Activated T-cell treated with anti-CD3 and anti-CD28 coated beads for 48 hours (primary cell): ENCODE data around the gene DYRK4.
"Not testable (repeated sequence)": the region's sequence is repeated elsewhere in the genome, so short reads cannot be mapped to it uniquely, and the experiment has no call there.

Experiments used
- DNase-seq: peaks from one replicate; pipeline ENCODE4 v3.0.0-alpha.2; 2020; ENCODE audit warnings: low read depth

DYRK4 gene, protein sequence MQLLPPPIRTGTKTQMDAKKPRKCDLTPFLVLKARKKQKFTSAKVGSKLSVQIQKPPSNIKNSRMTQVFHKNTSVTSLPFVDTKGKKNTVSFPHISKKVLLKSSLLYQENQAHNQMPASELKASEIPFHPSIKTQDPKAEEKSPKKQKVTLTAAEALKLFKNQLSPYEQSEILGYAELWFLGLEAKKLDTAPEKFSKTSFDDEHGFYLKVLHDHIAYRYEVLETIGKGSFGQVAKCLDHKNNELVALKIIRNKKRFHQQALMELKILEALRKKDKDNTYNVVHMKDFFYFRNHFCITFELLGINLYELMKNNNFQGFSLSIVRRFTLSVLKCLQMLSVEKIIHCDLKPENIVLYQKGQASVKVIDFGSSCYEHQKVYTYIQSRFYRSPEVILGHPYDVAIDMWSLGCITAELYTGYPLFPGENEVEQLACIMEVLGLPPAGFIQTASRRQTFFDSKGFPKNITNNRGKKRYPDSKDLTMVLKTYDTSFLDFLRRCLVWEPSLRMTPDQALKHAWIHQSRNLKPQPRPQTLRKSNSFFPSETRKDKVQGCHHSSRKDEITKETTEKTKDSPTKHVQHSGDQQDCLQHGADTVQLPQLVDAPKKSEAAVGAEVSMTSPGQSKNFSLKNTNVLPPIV

DNA sequence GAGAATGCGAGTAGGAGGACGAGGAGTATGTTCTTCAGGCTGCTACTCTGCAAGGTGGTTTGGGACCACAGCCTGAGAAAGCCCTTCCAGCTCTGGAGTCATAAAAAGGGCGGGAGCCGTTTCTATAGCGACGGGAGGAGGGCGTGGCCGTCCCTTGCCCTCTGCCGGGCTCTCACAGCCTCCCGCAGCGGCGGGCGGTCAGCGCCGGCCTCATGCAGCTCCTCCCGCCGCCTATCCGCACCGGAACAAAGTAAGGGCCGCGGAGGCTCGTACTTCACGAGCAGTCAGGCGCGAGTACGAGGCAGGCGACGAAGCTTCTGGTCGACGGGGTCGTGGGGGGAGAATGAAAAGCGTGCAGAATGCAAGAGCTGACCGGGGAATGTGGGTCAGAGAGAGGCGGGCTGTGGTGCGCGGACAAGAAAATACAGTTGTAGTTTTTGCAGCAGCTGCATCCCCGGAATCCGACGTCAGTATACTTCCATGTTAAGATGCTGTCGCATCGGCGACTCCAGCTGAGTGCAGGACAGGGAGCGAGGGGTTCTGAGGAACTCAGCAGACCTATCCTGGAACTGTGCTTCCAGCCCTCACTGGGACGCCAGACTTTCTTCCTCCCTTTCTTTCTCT, at the start of gene DYRK4:
TSS of gene DYRK4 (plus strand) at position 175 of the 624 bp plus-strand sequence. CDS start at position 213, 38 bp downstream.
- no peak for DNase-seq

DNA sequence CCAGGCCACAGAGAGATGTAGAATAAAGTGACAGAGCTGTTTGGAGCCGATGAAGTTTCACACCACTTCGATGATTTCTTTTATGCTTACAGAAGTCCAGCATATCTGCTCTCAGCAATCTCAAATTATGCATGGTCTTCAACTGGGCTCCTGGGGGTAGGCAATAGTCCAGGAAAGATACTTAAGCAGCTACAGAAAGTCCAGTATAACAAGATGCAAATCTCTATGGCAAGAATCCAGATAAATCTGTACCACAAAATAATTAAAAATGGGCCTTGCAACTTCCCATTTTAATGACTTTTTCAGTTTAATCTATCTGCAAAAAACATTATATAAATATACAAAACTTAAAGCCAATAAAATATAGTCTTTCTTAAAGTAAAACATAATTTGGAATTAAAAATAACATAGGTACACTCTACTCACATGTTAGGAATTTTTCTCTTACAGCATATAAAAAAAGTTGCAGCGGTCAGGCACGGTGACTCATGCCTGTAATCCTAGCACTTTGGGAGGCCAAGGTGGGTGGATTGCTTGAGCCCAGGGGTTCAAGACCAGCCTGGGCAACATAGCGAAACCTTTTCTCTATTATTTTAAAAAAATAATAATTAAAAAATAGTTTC, 43.8 kb upstream of the DYRK4 start:
- DNase-seq = no peak

DNA sequence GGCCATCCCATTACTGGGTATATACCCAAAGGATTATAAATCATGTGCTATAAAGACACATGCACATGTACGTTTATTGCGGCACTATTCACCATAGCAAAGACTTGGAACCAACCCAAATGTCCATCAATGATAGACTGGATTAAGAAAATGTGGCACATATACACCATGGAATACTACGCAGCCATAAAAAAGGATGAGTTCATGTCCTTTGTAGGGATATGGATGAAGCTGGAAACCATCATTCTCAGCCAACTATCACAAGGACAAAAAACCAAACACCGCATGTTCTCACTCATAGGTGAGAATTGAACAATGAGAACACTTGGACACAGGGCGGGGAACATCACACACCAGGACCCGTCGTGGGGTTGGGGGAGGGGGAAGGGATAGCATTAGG, 38.6 kb upstream of the DYRK4 start:
- DNase-seq = not testable (repeated sequence)

DNA sequence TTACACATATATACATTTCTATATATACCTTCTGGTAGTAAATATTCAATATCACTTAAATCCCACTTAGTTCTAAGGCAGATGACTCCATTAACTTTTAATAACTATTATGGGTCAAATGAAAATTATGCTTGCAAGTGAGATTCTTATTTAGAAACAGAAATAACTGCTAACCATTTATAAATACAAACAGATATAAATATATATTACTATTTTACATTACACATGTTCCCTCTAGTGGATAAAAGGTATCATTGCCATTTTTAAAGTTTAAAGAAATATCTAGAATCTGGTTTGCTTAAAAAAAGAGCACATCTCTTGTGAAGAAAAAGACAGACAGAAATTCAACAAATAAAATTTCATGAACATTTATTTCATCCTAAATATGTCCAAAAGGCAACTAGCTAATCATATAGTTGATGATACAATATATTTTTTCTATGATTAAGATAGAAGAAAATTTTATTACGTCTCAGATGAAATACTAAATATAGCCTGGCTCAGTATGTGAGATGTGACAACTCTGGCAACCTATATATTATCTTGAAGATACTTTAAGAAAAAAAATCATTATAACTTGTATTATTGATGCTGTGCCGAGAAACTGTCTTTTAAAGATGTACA, 35.0 kb upstream of the DYRK4 start:
- DNase-seq = no peak

DNA sequence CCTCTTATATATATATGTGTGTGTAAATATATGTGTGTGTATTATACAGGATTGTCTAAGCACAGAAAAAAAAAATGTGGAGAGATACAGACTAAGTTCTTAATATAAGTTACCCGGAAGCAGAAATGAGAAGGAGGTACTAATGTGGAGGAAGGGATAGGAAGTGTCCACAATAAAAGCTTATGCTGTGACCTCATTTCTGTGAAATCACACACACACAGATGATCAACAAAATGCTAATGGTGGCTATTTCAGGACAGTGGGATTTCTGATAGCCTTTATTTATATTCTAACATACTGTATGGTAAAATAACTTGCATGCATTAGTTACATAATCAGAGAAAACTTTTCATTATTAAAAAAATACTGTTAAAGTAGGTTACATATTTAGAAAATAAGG, 31.8 kb upstream of the DYRK4 start:
- no peak for DNase-seq

DNA sequence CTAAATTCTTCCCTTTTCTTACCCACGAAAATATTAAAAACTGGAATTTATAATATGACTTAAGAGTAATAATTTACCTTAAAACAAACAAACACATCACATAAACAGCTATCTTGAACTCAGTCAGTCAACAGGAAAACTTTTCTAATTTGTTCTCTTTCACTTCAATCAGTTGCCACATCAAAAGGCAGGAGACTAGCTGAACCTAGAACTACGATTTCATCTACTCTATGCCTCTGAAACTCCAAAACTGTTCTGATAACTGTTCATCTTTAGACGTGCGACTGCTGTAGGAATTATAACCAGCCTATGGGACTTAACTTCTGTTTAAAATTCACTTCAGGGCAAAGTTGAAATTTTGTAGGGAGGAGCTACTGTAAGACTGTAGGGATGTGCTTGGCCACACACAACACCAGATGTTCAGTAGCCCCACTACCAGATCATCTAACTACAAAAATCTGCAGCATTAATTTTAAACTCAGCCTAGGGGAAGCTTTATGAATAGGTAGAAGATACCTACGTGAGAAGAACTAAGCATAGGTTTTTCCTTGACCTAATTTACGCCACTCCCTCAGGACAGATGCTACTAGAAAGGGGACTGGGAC, 30.9 kb upstream of the DYRK4 start:
- DNase-seq = no peak

DNA sequence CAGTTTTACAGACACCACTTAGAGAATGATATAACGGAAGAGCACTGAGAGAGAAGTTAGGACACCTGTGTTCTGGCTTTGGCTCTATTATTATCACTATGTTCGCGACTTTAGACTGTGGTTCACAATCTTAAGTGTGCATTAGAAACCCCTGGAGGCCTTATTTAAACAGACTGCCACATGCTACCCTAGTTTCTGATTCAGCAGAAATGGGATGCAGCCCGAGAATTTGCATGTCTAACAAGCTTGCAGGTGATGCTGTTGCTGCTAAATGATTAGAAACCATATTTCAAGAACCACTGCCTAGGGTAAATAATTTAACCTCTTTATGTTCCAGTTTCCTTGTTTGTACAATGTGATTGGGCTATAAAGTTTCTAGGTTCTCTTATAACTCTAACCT, 26.9 kb upstream of the DYRK4 start:
- DNase-seq = no peak

DNA sequence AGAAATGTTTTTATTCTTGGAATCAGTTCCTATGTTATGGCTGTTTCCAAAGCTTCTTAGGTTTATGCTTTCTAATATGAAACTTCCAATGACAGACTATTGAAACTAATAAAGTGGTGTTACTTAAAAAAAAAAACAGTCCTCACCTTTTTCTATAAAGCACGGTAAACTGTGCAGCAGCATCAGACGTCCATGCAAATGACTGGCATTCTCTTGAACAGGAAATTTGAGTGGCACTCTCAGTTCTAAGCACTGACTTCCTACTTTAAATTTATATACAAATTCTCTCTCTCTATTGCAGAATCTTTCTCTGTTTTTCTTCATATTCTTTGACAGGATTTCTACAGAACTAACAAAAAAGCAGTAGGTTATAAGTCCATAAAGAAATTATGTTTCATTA, 26.1 kb upstream of the DYRK4 start:
- no peak for DNase-seq

DNA sequence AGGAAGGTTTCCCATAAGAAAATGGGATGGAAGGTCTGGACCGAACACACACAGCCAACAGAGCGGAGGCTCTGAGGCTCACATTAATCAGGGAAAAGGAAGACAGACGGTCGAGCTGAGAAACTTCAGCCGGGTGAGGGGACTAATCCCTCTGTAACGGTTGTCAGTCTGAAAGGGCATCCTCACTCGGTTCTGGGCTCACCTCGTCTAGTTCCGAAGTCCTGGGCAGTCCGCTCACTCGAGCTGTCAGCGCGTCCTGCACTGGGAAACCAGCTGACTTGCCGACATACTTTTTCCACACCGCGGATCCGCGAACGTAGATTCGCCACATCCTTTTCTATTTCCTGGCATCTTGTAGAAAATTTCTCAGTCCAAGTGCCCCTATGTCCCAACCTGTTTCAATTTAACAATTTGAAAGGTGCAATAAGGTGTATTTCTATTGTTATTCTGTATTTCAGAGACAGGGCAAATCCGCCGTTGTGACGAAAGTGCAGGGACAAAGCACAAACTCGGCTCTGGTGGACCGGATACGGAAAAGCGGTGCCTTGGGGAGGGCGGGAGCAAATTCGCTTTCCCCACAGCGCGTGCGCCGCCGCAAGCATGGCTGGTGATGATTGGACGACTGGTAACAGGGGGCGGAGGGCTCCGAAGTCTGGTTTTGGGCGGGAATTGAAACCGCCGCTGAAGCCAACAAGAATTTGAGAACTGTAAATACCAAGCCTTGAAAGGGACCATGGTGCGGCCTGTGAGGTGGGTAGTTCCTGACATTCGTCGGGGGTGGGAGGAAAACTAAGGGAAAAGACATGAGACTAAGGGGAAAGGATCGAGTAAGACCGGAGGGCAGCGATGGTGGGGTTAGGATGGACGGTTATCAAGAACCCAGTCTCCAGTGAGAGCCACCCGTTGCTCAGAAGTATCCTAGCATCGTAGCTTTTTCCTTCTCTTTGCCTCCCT, 23.5 kb upstream of the DYRK4 start, which contains the start of gene RAD51AP1:
TSS of gene RAD51AP1 (plus strand) at position 684 of the 954 bp plus-strand sequence. CDS start at position 734, 50 bp downstream.
- DNase-seq = peak; percentile 90

DNA sequence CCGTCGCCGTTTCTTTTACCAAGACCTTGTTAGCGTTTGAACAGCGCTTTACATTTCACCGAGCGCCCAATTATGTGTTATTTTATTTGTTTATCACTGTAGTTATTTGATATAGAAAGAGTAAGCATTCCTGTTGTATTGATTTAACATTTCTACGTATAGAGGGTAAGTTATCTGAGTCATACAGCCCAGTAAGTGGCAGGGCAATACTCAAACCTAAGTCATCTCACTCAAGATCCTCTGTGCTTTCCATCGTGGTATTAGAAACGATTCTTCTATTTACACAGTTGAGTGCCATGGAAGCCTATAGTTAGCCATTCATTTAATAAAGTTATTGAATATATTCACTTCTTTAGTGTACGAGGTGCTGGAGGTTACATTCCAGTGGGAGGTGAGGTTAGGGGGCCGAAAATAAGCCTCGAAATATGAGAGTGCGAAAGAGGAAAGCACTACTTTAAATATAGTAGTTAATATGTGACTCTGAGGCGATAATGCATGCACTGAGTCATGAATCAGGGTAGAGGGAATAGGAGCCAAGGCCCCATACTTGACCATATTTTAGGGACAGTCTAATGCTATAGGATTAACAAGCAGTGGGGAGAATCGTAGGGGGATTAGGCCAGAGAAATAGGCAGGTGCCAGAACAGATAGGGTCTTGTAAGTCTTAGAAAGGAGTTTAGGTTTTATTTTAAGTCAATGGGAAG, 22.7 kb upstream of the DYRK4 start:
- no peak for DNase-seq

DNA sequence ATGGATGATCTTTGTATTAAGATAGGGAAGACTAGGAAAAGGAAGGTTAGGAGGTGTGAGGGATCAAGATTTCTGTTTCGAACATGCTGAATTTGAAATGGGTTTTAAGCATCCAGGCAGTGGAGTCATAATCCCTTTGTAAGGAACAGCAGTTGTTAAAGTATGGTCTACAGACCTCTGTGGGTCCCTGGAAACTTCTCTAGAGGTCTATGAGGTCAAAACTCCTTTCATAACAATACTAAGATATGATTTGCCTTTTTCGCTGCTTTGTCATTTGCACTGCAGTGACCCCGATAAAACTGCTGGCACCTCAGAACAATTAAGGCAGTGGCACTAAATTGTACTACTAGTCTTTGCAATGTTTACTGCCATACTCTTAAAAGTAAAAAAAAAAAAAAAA, 21.8 kb upstream of the DYRK4 start:
- no peak for DNase-seq

DNA sequence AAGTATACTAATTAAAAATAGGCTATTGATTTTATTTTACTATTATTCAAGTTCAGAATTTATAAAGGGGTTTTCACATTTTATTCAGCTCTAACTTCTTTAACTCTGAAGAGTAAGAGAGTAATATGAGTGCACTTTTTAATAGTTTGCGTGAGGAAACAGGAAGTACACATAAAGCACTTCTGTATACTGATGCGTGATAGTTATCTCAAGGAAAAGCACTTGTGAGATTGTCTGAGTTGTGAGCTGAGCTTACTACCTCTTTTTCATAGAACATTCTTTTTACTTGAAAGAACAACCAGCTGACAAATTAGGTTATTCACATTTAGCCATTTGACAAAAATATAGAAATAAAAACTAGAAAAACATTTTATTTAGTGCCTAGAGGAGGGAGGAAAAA, 21.4 kb upstream of the DYRK4 start:
- DNase-seq = no peak

DNA sequence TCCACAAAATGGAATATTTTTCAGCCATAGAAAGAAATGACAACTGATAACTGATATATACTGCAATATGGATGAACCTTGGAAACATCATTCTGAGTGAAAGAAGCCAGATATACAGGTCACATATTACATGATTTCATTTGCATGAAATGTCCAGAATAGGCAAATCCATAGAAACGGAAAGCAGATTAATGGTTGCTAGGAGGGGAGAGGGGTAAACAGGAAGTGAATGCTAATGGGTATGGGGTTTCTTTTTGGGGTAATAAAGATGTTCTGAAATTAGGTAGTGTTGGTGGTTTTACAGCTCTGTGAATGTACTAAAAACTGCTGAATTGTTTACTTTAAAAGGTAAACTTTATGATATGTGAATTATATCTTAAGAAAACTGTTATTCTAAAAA, 16.8 kb upstream of the DYRK4 start:
- DNase-seq = no peak

DNA sequence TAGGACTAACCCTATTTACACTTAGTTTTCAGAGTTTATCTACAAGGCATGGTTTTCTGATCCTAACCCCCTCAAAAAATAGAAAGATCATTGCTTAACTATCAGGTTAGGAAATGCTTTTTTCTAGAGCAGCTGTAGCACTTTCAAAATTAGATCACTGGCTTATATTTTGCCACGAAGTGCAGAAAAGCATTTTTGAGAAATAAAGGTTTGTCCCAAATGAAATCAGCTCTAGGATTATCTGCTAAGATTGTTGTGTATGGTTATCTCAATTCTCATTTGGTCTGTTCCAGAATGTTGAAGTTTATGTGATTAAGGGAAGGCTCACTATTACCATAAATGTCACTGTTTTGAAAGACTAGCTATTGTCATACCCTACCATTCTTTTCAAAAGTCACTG, 9.8 kb upstream of the DYRK4 start:
- DNase-seq = no peak

DNA sequence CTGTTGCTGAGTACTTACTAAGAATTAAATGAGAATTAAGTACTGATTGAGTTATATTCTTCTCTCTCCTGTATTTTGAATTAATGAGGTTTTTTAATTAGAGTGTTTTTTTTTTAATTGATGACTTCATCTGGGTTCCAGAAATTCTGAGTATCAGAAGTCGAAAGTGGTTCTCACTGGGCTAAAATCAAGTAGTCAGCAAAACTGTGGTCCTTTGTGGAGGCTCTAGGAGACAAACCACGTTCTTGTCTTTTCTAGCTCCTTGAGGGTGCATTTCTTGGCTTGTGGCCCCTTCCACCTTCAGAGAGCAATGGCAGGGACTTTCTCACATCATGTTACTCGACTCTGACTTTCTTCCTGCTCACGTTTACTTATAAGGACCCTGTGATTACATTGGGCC, 8.1 kb upstream of the DYRK4 start:
- no peak for DNase-seq

DNA sequence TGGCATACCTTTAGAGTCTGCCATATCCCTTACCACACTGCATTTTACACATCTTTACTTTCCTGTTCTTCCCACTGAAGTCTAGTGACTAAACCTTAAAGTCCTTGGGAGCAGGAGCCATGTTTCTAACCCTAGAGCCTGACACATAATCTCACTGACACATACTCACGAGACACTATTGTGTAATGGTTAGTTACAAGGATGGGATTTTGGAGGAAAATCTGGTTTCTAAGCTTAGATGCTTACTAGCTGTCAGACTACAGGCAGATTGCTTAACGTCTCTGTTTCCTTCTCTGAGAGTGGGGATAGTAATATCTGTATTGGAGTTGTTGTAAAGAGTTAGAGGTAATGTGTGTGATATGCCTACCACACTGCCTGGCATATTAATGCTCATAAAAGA, 6.2 kb upstream of the DYRK4 start:
- DNase-seq = no peak

DNA sequence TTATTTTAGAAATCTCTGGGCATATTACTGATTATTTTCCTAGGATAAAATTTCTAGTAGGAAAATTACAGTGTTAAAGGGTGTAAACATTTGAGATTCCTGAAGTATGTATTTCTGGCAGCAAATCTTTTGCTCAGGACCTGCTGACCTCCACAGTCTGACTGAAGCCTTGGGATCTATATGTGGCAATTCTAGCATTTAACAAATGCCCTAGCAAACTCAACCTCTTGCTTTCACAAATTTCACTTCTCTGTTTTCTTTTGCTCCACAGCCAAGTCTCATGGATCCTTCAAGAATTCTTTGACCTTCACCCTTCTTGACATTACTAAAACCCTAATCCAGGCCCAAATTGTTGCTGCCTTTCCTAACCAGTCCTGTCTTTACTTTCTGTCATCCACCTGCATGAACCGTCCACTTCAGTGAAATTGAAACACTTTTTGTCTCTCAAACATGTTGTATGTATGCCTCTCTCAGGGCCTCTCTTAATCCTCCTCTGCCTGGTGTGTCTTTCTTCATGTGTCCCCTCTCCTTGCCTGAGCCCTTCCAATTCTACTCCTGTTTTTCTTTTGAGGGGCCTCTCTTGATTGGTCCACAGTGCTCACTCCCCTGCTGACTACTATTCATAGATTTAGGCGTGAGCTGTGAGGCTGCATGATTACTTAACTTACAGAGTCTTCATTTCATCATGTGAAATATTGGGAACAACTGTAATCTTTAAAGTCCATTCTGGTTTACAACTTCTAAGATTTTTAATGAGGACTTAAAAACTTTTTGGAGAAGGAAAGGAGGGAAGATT, 5.1 kb upstream of the DYRK4 start:
- no peak for DNase-seq

DNA sequence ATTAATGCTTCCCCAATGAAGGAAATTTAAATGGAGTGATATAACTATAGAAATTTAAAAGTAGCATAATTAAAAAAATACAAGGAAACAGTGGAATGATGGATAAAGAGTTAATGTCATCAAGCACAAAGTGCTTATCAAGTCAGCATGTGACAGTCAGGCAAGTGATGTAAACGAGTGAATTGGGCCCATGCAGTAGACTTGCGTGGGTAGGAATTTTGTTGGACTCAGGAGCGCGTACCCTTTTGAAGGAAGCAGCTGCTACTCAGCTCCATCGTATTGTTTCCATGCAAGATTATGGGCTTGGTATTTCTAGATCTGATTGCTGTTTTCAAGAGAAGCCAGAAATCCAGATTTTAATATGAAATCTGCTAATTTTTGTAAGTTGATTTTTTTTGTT, 4.4 kb upstream of the DYRK4 start:
- DNase-seq = no peak

DNA sequence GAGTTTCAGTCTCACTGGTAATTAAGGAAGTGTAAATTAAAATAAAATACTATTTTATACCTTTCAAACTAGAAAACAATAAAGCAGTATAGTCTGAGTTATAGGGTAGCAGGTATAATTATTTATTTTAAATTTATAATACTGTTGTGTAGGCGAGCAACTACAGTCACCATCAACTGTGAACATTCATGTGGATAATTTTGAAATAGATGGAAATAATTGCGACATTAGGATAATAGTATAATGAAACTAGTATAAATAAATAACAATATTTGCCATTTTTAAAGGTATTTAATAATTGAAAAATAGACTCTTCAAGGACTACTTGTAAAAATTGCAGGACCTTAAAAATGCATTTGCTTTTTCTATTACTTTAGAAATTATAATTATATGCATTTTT, 3.8 kb upstream of the DYRK4 start:
- no peak for DNase-seq
